Measurements from ENCODE around the gene DOK7. TPM values are rescaled to one million over a fixed set of nuclear protein-coding genes. Genes with fewer than 3 reads are reported as not detected.

Gene DOK7
- total RNA-seq, 2 donors from 2014 or later: 8.2 to 16.4 TPM

- no peak for TF ChIP-seq POLR2A (IDR thresholded peaks at IDR 0.05)
- TF ChIP-seq POLR2AphosphoS5 (IDR thresholded peaks at IDR 0.05): no peak
- TF ChIP-seq CTCF (IDR thresholded peaks at IDR 0.05): no peak
- Histone ChIP-seq H3K4me3 (no peak overlapping the region), H3K9me3 (no peaks in the 10 kb centered on the region), H3K27me3 (replicated peaks; ENCODE audit: insufficient read depth) (no peaks in the 10 kb centered on the region), H3K4me1 (replicated peaks) (no peaks in the 10 kb centered on the region), H3K36me3 (peaks cover 0 to 5% of the 10 kb centered on the region in 2 donors), H3K27ac (no peak overlapping the region)
- DNase-seq (ENCODE audit: low spot score): no peak
- intact Hi-C loops (cut with DNase I): no loop called here
- WGBS: 88% methylated on average over 16 of the region's 16 CpGs
These were observed 30.7 kb upstream of the DOK7 start for GRCh38 chr4:3432381-3432790.

- intact Hi-C loops (cut with DNase I): no loop called here
- Histone ChIP-seq H3K36me3 (peaks cover 0 to 5% of the 10 kb centered on the region in 2 donors), H3K9me3 (no peaks in the 10 kb centered on the region), H3K4me1 (replicated peaks) (no peaks in the 10 kb centered on the region), H3K4me3 (no peak overlapping the region), H3K27ac (no peak overlapping the region), H3K27me3 (replicated peaks; ENCODE audit: insufficient read depth) (no peaks in the 10 kb centered on the region)
- no peak for TF ChIP-seq CTCF (IDR thresholded peaks at IDR 0.05)
- TF ChIP-seq POLR2A (IDR thresholded peaks at IDR 0.05): no peak
- TF ChIP-seq POLR2AphosphoS5 (IDR thresholded peaks at IDR 0.05): no peak
- DNase-seq (ENCODE audit: low spot score): no peak
- 95% methylated on average over 32 of the region's 32 CpGs for WGBS
These were observed 29.8 kb upstream of the DOK7 start for GRCh38 chr4:3433138-3433869.

DNA sequence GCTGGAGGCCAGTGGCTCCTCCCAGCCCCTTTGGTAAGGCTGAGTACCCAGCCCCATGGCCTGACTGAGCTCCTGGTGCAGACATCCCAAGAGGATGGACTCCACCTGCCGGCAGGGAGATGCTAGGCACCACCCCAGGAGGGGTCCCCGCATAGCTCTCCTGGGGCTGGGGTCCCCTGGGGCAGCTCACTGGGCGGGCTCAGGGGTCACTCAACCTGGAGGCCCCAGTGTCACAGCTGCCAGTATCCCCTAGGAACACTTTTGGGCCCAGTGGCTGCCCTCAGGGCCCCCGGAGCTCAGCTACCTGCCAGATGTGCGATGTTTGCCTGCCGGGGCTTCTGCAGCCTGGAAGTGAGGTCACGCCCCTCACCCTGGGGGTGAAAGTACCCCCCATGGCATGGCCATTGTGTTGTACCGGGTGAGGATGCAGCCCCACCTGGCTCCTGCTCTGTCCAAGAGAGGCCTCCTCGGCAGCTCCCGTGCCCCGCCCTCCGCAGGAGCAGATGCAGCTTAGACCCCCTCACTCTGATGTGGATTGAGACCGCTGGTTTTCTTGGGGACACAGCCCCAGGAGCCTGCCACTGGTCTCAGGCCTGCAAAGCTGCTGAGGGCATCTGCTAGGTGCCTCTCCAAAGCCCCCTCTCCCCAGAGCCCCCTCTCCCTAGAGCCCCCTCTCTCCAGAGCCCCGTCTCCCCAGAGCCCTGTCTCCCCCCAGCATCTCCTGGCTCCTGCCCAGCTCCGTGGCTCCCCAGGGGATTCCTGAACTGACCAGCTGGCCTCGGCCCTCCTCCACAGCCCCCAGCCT, 28.0 kb upstream of the DOK7 start:
- Histone ChIP-seq H3K4me3 (no peak overlapping the region), H3K27me3 (replicated peaks; ENCODE audit: insufficient read depth) (no peaks in the 10 kb centered on the region), H3K4me1 (replicated peaks) (no peaks in the 10 kb centered on the region), H3K27ac (no peak overlapping the region), H3K36me3 (no peaks in the 10 kb centered on the region), H3K9me3 (no peaks in the 10 kb centered on the region)
- WGBS: 78% methylated on average over 16 of the region's 16 CpGs
- intact Hi-C loops (cut with DNase I): no loop called here
- no peak for DNase-seq (ENCODE audit: low spot score)
- no peak for TF ChIP-seq POLR2A (IDR thresholded peaks at IDR 0.05)
- no peak for TF ChIP-seq POLR2AphosphoS5 (IDR thresholded peaks at IDR 0.05)
- TF ChIP-seq CTCF (IDR thresholded peaks at IDR 0.05): no peak

- intact Hi-C loops (cut with DNase I): no loop called here
- no peak for TF ChIP-seq CTCF (IDR thresholded peaks at IDR 0.05)
- no peak for TF ChIP-seq POLR2A (IDR thresholded peaks at IDR 0.05)
- no peak for TF ChIP-seq POLR2AphosphoS5 (IDR thresholded peaks at IDR 0.05)
- no peaks in the 10 kb centered on the region for H3K9me3 ChIP-seq
- no peaks in the 10 kb centered on the region for H3K36me3 ChIP-seq
- H3K27me3 ChIP-seq (replicated peaks; ENCODE audit: insufficient read depth): no peaks in the 10 kb centered on the region
- H3K27ac ChIP-seq: no peak overlapping the region
- 76% methylated on average over 4 of the region's 4 CpGs for WGBS
- DNase-seq (ENCODE audit: low spot score): no peak
- no peaks in the 10 kb centered on the region for H3K4me1 ChIP-seq (replicated peaks)
- H3K4me3 ChIP-seq: no peak overlapping the region
These were observed 27.5 kb upstream of the DOK7 start for GRCh38 chr4:3435686-3435956.
